ENCODE measurements around the gene TSPAN9. TPM values are rescaled to one million over a fixed set of nuclear protein-coding genes. Genes with fewer than 3 reads are reported as not detected.

The TSPAN9 gene
- polyA plus RNA-seq, 1 of the 3 experiments (the other 2 are of a cell fraction) = 34.9 TPM

DNA sequence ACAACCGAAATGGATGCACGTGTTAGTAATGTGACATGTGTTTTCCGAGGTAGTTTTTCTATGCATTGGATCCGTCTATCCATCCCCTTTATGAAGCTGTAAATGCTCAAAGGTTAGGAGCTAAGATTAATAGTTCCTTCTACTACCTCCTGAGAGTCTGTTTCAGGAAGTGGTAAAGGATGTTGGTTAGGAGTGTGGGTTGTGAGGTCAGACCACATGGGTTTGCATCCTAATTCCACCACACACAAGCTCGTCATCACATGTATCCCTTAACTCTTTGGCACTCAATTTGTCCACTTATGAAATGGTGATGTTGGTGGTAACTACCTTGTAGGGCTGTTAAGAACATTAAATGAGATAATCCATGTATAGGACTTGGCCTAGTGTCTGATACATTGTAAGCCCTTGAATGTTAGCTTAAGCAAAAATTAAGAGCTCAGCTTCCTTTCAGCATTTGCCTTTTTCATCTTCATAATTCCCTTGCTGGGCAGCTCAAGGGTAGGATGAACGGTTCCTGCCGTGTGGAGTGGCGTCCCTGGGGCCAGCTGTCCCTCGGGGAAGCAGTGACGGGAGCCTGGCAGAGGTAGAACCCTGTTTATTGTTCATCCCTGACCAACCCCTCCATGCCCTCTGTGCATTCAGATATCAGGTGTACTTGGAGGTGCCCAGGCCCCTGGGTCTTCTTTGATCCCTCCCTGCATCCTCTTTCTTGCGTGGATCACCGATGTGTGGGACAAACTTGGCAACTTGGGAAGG lies 52.3 kb downstream of the TSPAN9 start:
- peaks cover 6 to 19% of the 10 kb centered on the region in 2 experiments; a peak in 3 of 4 replicates for H3K4me1 ChIP-seq (ENCODE audit: control insufficient read depth in 1 of 2, insufficient read depth in 2 of 2, low read depth in 1 of 2, low read length in 1 of 2)
- POLR2A ChIA-PET = no interaction called here
- H3K4me3 ChIP-seq (ENCODE audit: low read depth in 2 of 2, low read length in 1 of 2) = no peak overlapping the region
- peaks cover 0 to 8% of the 10 kb centered on the region in 2 experiments for H3K36me3 ChIP-seq (replicated peaks in 1 of 2; ENCODE audit: control insufficient read depth in 1 of 2, insufficient read depth in 2 of 2, low read length in 1 of 2)
- no peak overlapping the region for H3K4me2 ChIP-seq
- H3K9me2 ChIP-seq = no peaks in the 10 kb centered on the region
- no peak overlapping the region for H3K9ac ChIP-seq
- CTCF ChIA-PET = interaction anchor here (1.1 to 16.7 kb wide), 5 partner anchors 9 to 674 kb away, joined by 3 to 368 read pairs (median 5); no protein-coding TSS in a partner anchor
- H3K79me2 ChIP-seq (ENCODE audit: insufficient read depth) = peaks cover 16% of the 10 kb centered on the region; the same call in 1 of the 2 replicates
- H3K27me3 ChIP-seq (ENCODE audit: insufficient read depth) = no peaks in the 10 kb centered on the region
- no peak for TF ChIP-seq FOXJ3 (CRISPR knock-in tag; IDR thresholded peaks at IDR 0.05)
- TF ChIP-seq, protein P1, sequence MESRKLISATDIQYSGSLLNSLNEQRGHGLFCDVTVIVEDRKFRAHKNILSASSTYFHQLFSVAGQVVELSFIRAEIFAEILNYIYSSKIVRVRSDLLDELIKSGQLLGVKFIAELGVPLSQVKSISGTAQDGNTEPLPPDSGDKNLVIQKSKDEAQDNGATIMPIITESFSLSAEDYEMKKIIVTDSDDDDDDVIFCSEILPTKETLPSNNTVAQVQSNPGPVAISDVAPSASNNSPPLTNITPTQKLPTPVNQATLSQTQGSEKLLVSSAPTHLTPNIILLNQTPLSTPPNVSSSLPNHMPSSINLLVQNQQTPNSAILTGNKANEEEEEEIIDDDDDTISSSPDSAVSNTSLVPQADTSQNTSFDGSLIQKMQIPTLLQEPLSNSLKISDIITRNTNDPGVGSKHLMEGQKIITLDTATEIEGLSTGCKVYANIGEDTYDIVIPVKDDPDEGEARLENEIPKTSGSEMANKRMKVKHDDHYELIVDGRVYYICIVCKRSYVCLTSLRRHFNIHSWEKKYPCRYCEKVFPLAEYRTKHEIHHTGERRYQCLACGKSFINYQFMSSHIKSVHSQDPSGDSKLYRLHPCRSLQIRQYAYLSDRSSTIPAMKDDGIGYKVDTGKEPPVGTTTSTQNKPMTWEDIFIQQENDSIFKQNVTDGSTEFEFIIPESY (IDR thresholded peaks at IDR 0.05; ENCODE audit: borderline replicate concordance, low read depth) = no peak
- TF ChIP-seq, protein P2, sequence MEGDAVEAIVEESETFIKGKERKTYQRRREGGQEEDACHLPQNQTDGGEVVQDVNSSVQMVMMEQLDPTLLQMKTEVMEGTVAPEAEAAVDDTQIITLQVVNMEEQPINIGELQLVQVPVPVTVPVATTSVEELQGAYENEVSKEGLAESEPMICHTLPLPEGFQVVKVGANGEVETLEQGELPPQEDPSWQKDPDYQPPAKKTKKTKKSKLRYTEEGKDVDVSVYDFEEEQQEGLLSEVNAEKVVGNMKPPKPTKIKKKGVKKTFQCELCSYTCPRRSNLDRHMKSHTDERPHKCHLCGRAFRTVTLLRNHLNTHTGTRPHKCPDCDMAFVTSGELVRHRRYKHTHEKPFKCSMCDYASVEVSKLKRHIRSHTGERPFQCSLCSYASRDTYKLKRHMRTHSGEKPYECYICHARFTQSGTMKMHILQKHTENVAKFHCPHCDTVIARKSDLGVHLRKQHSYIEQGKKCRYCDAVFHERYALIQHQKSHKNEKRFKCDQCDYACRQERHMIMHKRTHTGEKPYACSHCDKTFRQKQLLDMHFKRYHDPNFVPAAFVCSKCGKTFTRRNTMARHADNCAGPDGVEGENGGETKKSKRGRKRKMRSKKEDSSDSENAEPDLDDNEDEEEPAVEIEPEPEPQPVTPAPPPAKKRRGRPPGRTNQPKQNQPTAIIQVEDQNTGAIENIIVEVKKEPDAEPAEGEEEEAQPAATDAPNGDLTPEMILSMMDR (IDR thresholded peaks at IDR 0.05) = no peak
- TF ChIP-seq, protein P3, sequence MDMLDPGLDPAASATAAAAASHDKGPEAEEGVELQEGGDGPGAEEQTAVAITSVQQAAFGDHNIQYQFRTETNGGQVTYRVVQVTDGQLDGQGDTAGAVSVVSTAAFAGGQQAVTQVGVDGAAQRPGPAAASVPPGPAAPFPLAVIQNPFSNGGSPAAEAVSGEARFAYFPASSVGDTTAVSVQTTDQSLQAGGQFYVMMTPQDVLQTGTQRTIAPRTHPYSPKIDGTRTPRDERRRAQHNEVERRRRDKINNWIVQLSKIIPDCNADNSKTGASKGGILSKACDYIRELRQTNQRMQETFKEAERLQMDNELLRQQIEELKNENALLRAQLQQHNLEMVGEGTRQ (IDR thresholded peaks at IDR 0.05; ENCODE audit: borderline replicate concordance, low read depth, low read length) = no peak
- TF ChIP-seq CHD2 (IDR thresholded peaks at IDR 0.05; ENCODE audit: low read length, partially characterized antibody) = no peak
- TF ChIP-seq, protein P4, sequence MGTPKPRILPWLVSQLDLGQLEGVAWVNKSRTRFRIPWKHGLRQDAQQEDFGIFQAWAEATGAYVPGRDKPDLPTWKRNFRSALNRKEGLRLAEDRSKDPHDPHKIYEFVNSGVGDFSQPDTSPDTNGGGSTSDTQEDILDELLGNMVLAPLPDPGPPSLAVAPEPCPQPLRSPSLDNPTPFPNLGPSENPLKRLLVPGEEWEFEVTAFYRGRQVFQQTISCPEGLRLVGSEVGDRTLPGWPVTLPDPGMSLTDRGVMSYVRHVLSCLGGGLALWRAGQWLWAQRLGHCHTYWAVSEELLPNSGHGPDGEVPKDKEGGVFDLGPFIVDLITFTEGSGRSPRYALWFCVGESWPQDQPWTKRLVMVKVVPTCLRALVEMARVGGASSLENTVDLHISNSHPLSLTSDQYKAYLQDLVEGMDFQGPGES (IDR thresholded peaks at IDR 0.05; ENCODE audit: low read depth, low read length) = no peak
- no peak for TF ChIP-seq SMC3 (IDR thresholded peaks at IDR 0.05; ENCODE audit: low read depth, low read length)
- no peak for TF ChIP-seq GATA2 (CRISPR knock-in tag; IDR thresholded peaks at IDR 0.05)
- no peak for TF ChIP-seq TAF1 (IDR thresholded peaks at IDR 0.05; ENCODE audit: borderline replicate concordance, low read depth, low read length)
- TF ChIP-seq EZH2phosphoT487 (IDR thresholded peaks at IDR 0.05; ENCODE audit: borderline replicate concordance, low read depth) = no peak
- TF ChIP-seq, protein P5, sequence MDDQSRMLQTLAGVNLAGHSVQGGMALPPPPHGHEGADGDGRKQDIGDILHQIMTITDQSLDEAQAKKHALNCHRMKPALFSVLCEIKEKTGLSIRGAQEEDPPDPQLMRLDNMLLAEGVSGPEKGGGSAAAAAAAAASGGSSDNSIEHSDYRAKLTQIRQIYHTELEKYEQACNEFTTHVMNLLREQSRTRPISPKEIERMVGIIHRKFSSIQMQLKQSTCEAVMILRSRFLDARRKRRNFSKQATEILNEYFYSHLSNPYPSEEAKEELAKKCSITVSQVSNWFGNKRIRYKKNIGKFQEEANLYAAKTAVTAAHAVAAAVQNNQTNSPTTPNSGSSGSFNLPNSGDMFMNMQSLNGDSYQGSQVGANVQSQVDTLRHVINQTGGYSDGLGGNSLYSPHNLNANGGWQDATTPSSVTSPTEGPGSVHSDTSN (IDR thresholded peaks at IDR 0.05) = no peak
- TF ChIP-seq EP300 (IDR thresholded peaks at IDR 0.05; ENCODE audit: borderline replicate concordance in 1 of 2, low read depth in 1 of 2, low read length in 1 of 2) = no peak
- TF ChIP-seq MEF2A (IDR thresholded peaks at IDR 0.05; ENCODE audit: borderline replicate concordance, low read depth) = no peak
- TF ChIP-seq FOXM1 (IDR thresholded peaks at IDR 0.05; ENCODE audit: low read depth) = no peak
- TF ChIP-seq NFIC (IDR thresholded peaks at IDR 0.05; ENCODE audit: borderline replicate concordance) = no peak
- TF ChIP-seq TCF12 (IDR thresholded peaks at IDR 0.05) = no peak
- TF ChIP-seq TEAD4 (IDR thresholded peaks at IDR 0.05; ENCODE audit: borderline replicate concordance, insufficient read depth) = no peak
- TF ChIP-seq RAD21 (IDR thresholded peaks at IDR 0.05; ENCODE audit: low read length) = no peak
- no peak for TF ChIP-seq RCOR1 (IDR thresholded peaks at IDR 0.05; ENCODE audit: low read length)
- TF ChIP-seq, protein P6, sequence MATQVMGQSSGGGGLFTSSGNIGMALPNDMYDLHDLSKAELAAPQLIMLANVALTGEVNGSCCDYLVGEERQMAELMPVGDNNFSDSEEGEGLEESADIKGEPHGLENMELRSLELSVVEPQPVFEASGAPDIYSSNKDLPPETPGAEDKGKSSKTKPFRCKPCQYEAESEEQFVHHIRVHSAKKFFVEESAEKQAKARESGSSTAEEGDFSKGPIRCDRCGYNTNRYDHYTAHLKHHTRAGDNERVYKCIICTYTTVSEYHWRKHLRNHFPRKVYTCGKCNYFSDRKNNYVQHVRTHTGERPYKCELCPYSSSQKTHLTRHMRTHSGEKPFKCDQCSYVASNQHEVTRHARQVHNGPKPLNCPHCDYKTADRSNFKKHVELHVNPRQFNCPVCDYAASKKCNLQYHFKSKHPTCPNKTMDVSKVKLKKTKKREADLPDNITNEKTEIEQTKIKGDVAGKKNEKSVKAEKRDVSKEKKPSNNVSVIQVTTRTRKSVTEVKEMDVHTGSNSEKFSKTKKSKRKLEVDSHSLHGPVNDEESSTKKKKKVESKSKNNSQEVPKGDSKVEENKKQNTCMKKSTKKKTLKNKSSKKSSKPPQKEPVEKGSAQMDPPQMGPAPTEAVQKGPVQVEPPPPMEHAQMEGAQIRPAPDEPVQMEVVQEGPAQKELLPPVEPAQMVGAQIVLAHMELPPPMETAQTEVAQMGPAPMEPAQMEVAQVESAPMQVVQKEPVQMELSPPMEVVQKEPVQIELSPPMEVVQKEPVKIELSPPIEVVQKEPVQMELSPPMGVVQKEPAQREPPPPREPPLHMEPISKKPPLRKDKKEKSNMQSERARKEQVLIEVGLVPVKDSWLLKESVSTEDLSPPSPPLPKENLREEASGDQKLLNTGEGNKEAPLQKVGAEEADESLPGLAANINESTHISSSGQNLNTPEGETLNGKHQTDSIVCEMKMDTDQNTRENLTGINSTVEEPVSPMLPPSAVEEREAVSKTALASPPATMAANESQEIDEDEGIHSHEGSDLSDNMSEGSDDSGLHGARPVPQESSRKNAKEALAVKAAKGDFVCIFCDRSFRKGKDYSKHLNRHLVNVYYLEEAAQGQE (IDR thresholded peaks at IDR 0.05; ENCODE audit: low read depth, low read length) = no peak
- 76% methylated on average over 10 of the region's 12 CpGs for WGBS (ENCODE audit: low lambda C conversion rate)
- DNase-seq = no peak
- no peak overlapping the region for H2AFZ ChIP-seq (ENCODE audit: low read depth)
- H3K9me3 ChIP-seq = no peaks in the 10 kb centered on the region
- H3F3A ChIP-seq (replicated peaks; ENCODE audit: insufficient read depth) = no peaks in the 10 kb centered on the region
- no peak overlapping the region for H3K27ac ChIP-seq (ENCODE audit: low read depth in 2 of 2, low read length in 1 of 2)
- H4K20me1 ChIP-seq (ENCODE audit: insufficient read depth) = no peaks in the 10 kb centered on the region

Measured in SK-N-SH (cell line).